SJSA1 (cell line): ENCODE results near the gene ZBED1. TPM values are rescaled to one million over a fixed set of nuclear protein-coding genes. Genes with fewer than 3 reads are reported as not detected.
"Not testable (repeated sequence)": the region's sequence is repeated elsewhere in the genome, so short reads cannot be mapped to it uniquely, and the experiment has no call there.

Source experiments
- DNase-seq, 2 experiments: peaks; one replicate each; pipeline ENCODE4 v3.0.0-alpha.2; 2015 to 2020; ENCODE audit warnings: low spot score in 2 of 2, low read depth in 1 of 2
- H3K27ac ChIP-seq: fragments of 250-450 bp; sonication (Bioruptor Pico); 2 replicates; pipeline ENCODE4 v1.5.1; 2020; ENCODE audit warnings: mild to moderate bottlenecking, moderate library complexity
- H3K27me3 ChIP-seq: fragments of 250-450 bp; sonication (Bioruptor Pico); replicated peaks from 2 replicates; pipeline ENCODE4 v1.5.1; 2020; ENCODE audit warnings: mild to moderate bottlenecking, moderate library complexity
- H3K36me3 ChIP-seq: fragments of 250-450 bp; sonication (Bioruptor Pico); 2 replicates; pipeline ENCODE4 v1.5.1; 2020; ENCODE audit warnings: mild to moderate bottlenecking
- H3K4me1 ChIP-seq: fragments of 250-450 bp; sonication (Bioruptor Pico); replicated peaks from 2 replicates; pipeline ENCODE4 v1.6.1; 2021; ENCODE audit warnings: mild to moderate bottlenecking
- H3K4me3 ChIP-seq: fragments of 250-450 bp; sonication (Bioruptor Pico); 2 replicates; pipeline ENCODE4 v1.5.1; 2020; ENCODE audit warnings: mild to moderate bottlenecking
- H3K9me3 ChIP-seq: fragments of 250-450 bp; sonication (Bioruptor Pico); replicated peaks from 2 replicates; pipeline ENCODE4 v1.5.1; 2020; ENCODE audit warnings: mild to moderate bottlenecking
- total RNA-seq: library from RNA; depleted of rRNA; stranded (reverse); fragments of >200 nt; shearing (Covaris generic); gene quantifications from 2 replicates; pipeline ENCODE4 v1.2.3, GENCODE V29; 2014

The ZBED1 gene
- total RNA-seq, 1 experiment from 2014 or later, result 57.2 TPM

DNA sequence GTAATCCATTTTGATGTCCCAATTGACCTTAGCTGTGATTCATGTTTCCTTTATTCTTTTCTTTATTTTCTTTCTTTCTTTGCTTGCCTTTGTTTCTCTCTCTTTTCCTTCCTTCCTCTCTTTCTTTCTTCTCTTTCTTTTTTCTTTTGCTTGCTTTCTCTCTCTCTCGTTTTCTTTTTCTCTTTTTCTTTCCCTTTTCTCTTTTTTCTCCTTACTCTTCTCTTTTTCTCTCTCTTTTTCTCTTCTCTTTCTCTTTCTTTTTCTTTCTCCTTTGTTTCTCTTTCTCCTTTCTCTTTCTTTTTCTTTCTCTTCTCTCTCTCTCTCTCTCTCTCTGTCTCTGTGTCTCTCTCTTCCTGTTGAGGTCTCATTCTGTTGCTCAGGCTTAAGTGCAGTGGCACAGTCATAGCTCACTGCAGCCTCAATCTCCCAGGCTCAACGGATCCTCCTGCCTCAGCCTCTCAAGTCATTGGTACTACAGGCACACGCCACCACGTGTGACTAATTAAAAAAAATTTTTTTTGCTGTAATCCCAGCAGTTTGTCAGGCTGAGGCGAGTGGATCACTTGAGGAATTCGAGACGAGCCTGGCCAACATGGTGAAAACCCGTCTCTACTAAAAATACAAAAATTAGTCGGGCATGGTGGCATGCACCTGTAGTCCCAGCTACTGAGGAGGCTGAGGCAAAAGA, 8.0 kb upstream of the ZBED1 start:
- Histone ChIP-seq H3K9me3 (no peaks in the 10 kb centered on the region), H3K4me1 (no peaks in the 10 kb centered on the region), H3K27me3 (no peaks in the 10 kb centered on the region), H3K36me3 (no peaks in the 10 kb centered on the region), H3K27ac (no peak overlapping the region), H3K4me3 (no peak overlapping the region)
- peak in 1 of 2 experiments; percentile 8 for DNase-seq

DNA sequence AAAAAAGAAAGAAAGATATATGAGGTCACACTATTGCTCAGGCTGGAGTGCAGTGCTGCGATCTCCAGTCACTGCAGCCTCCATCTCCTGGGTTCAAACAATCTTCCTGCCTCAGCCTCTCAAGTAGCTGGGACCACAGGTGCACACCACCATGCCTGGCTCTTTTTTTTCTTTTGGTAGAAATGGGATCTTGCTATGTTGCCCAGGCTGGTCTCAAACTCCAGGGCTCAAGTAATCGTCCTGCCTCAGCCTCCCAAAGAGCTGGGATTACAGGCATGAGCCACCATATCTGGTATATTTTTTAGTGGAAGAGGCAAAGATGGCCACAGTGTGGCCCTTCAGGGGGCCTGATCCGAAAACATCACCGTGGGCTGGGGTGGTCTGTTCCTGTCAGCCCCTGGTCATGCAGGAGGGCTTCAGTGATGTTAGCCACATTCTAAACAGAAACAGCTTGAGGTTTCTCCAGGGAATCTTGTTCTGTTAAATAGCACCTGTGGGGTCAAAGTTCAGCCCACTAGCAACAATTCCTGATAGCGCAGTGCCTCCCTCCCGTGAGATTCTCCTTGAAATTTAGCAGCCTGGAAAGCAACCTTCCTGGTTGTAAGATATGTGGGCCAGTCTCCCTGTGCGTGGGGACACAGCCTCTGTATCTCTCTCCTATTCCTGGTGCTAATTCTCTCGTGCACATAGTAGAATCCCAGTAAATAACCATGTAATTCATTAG, 7.3 kb upstream of the ZBED1 start:
- Histone ChIP-seq H3K27ac (no peak overlapping the region), H3K4me3 (no peak overlapping the region), H3K36me3 (no peaks in the 10 kb centered on the region), H3K27me3 (no peaks in the 10 kb centered on the region), H3K4me1 (no peaks in the 10 kb centered on the region), H3K9me3 (no peaks in the 10 kb centered on the region)
- no peak for DNase-seq

DNA sequence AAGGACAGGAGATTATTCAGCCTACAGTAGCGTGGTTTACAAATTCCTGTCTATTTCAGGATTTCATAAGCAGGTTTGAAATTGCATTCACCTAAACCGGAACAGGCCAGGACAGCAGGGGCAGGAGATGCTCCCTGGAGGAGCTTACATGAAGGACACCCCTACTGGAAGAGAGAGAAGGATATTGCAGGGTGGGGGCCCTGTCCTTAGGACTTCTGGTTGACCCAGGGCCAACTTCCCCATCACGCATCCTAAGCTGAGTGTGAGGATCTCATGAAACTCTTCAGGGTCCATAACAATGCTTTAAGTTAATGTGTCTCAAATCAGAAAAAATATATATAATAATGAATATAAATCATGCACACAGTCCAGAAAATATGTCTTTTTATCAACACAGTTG, 6.4 kb upstream of the ZBED1 start:
- H3K4me3 ChIP-seq, result no peak overlapping the region
- H3K27me3 ChIP-seq, result no peaks in the 10 kb centered on the region
- no peak overlapping the region for H3K27ac ChIP-seq
- DNase-seq, result peak in 1 of 2 experiments; percentile 9
- H3K9me3 ChIP-seq, result no peaks in the 10 kb centered on the region
- H3K4me1 ChIP-seq, result no peaks in the 10 kb centered on the region
- no peaks in the 10 kb centered on the region for H3K36me3 ChIP-seq

DNA sequence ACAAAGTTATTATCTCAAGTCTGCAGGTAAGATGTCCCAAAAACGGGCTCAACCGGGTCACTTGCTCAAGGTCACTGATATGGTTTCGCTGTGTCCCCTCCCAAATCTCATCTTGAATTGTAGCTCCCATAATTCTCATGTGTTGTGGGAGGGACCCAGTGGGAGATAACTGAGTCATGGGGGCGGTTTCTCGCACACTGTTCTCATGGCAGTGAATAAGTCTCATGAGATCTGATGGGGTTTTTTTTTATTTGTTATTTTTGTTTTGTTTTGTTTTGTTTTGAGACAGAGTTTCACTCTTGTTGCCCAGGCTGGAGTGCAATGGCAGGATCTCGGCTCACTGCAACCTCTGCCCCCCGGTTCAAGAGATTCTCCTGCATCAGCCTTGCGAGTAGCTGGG, 4.6 kb upstream of the ZBED1 start:
- not testable (repeated sequence) for H3K4me1 ChIP-seq, H3K27ac ChIP-seq, H3K9me3 ChIP-seq, H3K36me3 ChIP-seq, H3K4me3 ChIP-seq, H3K27me3 ChIP-seq
- DNase-seq, result peak in 1 of 2 experiments; percentile 20

DNA sequence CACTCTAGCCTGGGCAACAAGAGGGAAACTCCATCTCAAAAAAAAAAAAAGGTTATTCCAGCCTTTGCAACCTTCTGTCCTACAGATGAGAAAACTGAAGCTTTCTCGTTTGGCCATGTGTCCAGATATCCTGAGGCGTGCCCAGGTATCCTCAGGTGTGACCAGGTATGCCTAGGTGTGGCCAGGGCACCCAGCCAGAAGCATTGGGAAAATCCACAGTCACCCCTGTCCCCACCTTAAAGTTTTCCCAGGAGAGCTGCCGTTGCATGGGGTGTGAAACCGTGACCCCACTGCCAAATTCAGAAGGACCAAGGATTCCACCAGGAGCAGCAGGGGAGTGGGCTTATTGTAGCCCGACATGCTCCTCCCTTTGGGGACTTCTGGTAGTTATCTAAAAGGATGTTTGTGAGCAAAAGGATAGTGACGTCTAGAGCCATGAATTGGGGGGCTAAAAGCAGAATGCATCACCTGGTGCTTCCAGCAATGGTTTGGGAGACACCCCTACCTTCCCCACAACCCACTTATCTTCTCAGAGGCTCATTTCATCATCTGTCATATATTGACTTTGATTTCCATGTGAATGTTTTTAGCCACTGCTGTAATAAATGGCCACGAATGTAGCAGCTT, 4.0 kb upstream of the ZBED1 start:
- no peaks in the 10 kb centered on the region for H3K9me3 ChIP-seq
- peaks cover 4% of the 10 kb centered on the region for H3K36me3 ChIP-seq
- peak in 1 of 2 experiments; percentile 22 for DNase-seq
- H3K27ac ChIP-seq, result no peak overlapping the region
- no peak overlapping the region for H3K4me3 ChIP-seq
- H3K27me3 ChIP-seq, result no peaks in the 10 kb centered on the region
- H3K4me1 ChIP-seq, result peaks cover under 1% of the 10 kb centered on the region

DNA sequence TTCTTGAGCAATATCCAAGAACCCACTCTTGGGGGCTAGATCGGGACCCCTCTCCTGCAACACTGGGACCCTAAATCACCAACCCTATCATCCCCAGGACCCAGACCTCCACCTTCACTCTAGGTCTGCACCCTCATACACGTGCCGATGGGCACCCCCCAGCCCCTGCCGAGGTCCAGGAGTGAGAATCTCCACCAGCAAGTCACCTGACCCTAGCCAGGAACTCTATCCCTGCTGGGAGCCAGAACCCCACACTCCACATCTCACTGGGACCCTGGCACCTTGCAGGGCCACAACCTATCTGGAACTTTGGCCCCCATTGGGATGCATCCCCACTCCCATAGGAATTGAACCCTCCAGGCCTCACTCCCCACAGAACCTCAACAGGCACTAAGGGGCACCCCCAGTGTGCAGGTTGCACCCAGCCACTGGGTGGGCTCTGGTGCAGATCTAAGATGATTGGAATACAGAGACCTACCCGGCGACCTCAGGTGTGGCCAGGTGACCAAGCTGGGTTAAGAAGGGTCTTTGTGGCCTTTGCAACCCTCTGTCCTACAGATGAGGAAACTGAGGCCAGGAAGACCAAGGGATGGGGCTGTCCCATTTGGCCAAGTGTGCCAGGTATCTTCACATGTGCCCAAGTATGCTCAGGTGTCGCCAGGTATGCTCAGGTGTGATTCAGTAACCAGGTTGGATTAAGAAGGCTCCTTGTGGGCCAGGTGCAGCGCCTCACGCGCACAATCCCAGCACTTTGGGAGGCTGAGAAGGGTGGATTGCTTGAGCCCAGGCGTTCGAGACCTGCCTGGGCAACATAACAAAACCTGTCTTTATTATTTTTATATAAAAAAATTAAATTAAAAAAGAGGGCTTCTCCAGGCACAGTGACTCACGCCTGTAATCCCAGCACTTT, 3.1 kb upstream of the ZBED1 start:
- no peaks in the 10 kb centered on the region for H3K9me3 ChIP-seq
- H3K27ac ChIP-seq, result no peak overlapping the region
- peaks cover 10% of the 10 kb centered on the region for H3K4me1 ChIP-seq
- H3K4me3 ChIP-seq, result no peak overlapping the region
- H3K27me3 ChIP-seq, result no peaks in the 10 kb centered on the region
- peaks cover 13% of the 10 kb centered on the region for H3K36me3 ChIP-seq
- DNase-seq, result peak in 1 of 2 experiments; percentile 11

DNA sequence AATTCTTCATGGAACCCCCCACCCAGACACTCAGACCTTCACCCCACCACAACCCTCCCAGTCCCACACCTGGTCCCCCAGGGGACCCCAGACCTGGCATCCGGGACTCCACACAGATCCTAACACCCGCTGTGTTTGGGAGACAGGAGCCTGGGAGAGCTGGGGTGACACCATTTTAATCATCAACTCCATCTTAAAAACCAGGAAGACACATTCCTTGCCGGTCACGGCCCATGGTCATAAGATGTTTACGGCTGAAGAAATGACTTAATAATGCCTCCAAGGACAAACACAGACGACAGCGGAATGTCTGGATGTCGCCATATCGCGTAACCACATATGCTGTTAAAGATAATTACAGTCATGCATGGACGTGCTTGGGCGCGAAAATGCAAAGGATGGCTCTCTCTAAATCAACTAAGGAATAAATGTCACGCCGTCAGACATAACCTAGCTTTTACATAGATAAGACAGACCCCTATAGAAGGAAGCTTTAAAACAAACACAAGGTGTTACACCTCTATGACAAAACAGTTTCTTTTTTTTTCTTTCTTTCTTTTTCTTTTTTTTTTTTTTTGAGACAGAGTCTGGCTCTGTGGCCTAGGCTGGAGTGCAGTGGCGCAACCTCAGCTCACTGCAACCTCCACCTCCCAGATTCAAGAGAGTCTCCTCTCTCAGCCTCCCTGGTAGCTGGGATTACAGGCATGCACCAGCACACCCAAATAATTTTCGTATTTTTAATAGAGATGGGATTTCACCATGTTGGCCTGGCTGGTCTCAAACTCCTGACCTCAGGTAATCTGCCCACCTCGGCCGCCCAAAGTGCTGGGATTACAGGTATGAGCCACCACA, 2.1 kb upstream of the ZBED1 start:
- DNase-seq, result no peak
- Histone ChIP-seq H3K27ac (no peak overlapping the region), H3K36me3 (peaks cover 18% of the 10 kb centered on the region), H3K4me1 (peaks cover 19% of the 10 kb centered on the region), H3K27me3 (no peaks in the 10 kb centered on the region), H3K4me3 (no peak overlapping the region), H3K9me3 (no peaks in the 10 kb centered on the region)

DNA sequence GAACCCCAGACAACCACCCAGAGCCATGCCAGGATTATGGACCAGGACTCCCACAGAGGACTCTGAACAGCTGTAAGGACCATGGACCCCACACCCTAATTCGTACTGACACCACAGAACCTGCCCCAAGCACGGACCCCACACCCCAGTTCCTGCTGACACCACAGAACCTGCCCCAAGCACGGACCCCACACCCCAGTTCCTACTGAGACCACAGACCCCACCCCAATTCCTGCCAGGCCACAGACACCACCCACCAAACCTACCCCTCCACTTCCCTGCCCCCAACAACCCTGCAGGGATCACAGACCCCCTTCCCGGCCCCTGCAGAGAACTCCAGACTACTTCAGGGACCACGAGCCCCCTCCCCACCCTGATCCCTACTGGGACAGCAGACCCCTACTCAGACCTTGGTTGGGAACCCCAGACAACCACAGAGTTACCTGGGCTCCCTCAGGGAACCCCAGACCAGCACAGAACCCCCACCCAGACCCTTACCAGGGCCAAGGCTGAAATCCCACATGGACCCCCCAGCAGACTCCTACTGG, 1.4 kb upstream of the ZBED1 start:
- DNase-seq, result no peak
- H3K4me3 ChIP-seq, result no peak overlapping the region
- no peaks in the 10 kb centered on the region for H3K27me3 ChIP-seq
- peaks cover 26% of the 10 kb centered on the region for H3K4me1 ChIP-seq
- peaks cover 25% of the 10 kb centered on the region for H3K36me3 ChIP-seq
- H3K9me3 ChIP-seq, result no peaks in the 10 kb centered on the region
- no peak overlapping the region for H3K27ac ChIP-seq

DNA sequence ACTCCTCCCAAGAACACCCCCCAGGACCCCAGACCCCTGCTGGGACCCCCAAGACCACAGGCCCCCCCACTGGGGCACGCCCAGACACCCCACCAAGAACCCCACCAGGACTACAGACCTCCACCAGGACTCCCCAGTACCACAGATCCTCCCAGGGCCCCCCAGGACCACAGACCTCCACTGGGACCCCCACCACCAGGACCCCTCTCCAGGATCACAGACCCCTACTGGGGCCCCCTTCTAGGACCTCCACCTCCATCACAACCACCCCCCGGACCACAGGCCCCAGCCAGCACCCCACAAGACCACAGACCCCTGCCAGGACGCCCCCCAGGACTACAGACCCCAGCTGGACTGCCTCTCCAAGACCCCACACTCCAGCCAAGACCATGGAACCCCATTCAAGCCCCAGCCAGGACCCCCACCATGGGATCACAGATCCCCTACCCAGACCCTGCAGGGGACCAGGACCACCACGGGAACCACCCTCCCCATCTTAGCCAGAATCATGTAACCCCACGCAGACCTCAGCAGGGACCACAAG, 855 bp upstream of the ZBED1 start:
- H3K27ac ChIP-seq, result no peak overlapping the region
- no peaks in the 10 kb centered on the region for H3K9me3 ChIP-seq
- peaks cover 27% of the 10 kb centered on the region for H3K4me1 ChIP-seq
- H3K4me3 ChIP-seq, result no peak overlapping the region
- H3K27me3 ChIP-seq, result no peaks in the 10 kb centered on the region
- peaks cover 28% of the 10 kb centered on the region for H3K36me3 ChIP-seq
- no peak for DNase-seq

DNA sequence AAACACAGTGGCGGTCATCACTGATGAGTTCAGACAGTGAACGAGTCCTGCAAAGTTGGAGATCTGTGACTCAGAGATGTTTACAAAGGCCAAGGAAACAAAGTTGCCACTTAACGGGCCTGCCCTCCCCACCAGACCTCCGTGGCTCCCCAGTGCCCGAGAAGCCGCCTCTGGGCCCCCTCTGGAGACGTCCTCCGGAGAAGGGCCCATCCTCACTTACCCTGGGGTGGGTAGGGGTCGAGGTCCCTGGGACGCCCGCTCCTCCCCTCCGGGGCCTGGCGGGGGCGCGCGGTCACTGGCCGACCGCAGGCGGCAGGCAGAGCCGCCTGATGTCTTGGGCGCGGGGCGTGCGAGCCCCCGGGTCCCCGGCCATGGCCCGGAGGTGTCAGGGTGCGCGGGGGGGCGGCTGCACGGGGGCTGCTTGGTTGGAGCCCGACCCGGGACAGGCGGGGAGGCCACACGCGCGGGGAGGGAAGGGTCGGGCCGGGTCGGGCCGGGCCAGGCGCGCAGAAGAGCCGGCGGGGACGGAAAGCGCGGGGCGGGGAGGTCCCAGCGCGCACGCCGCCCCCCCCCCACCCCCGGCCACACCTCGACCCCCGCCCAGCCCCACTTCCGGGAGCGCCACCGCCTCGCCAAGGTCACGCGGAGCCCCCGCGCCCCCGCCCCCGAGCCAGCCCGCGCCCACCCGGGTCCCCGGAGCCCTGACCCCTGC, 529 bp downstream of the ZBED1 start:
- peak; percentile 61 to 68 for DNase-seq
- Histone ChIP-seq H3K27ac (peak overlapping the region; percentile 90), H3K36me3 (peaks cover 34% of the 10 kb centered on the region), H3K4me1 (peaks cover 27% of the 10 kb centered on the region), H3K4me3 (peak overlapping the region; percentile 95), H3K27me3 (no peaks in the 10 kb centered on the region), H3K9me3 (no peaks in the 10 kb centered on the region)

DNA sequence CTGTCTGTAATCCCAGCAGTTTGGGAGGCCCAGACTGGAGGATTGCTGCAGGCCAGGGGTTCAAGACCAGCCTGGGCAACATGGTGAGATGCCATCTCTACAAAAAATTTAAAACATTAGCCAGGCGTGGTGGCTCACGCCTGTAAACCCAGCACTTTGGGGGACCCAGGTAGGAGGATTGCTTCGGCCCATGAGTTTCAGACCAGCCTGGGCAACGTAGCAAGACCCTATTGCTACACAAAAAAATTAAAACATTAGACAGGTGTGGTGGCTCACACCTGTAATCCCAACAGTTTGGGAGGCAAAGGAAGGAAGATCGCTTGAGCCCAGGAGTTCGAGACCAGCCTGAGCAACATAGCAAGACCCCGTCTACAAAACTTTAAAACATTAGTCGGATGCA, 1.3 kb downstream of the ZBED1 start:
- Histone ChIP-seq H3K27me3 (no peaks in the 10 kb centered on the region), H3K27ac (peak overlapping the region; percentile 90; the same call in 1 of the 2 replicates)
- no peak for DNase-seq

DNA sequence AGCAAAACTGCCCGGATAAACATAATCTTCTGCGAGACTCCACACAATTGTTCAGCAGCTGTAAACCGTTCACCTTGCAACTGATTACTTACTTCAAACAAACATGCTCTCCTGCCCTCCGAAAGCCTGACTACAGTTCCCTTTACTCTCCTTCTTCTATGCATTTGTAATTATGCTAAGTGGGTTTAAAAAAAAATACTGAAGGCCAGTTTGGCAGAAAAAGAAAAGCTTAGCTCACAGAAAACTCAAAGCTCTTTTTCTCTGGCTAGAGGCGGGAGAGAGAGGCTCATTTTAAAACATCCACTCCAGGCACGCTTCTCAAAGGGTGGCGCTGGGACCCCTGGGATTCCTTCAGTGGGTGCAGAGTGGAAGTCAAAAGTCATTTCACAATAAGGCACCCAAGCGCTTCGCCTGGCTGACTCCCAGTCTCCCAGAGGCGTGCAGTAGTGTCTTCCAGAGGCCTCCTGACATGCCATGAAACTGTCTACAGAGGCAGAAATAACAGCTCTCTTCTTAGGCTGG, 1.9 kb downstream of the ZBED1 start:
- H3K4me3 ChIP-seq, result peak overlapping the region; percentile 95; the same call in 1 of the 2 replicates
- 0 out of 2 replicates have a peak overlapping the region, but pooled peaks have one; percentile 90 for H3K27ac ChIP-seq
- H3K27me3 ChIP-seq, result no peaks in the 10 kb centered on the region
- H3K4me1 ChIP-seq, result peaks cover 27% of the 10 kb centered on the region
- H3K36me3 ChIP-seq, result peaks cover 34% of the 10 kb centered on the region
- H3K9me3 ChIP-seq, result no peaks in the 10 kb centered on the region
- no peak for DNase-seq

More for the DNA sequence above, 1.3 kb downstream of the ZBED1 start:
- H3K9me3 ChIP-seq, result no peaks in the 10 kb centered on the region
- H3K36me3 ChIP-seq, result peaks cover 34% of the 10 kb centered on the region
- peak overlapping the region; percentile 95 for H3K4me3 ChIP-seq
- H3K4me1 ChIP-seq, result peaks cover 27% of the 10 kb centered on the region
